Activated CD4-positive, CD25-positive, alpha-beta regulatory T cell treated with anti-CD3 and anti-CD28 coated beads, Interleukin-2, amount 50 U/mL, for 72 hours (primary cell): Measurements from ENCODE around the gene AKTIP.
A peak's percentile ranks its signal among the peaks of the same experiment; 100 is the strongest.

ENCODE experiments used
- DNase-seq: peaks from one replicate; pipeline ENCODE4 v3.0.0; 2021

The AKTIP gene

DNA sequence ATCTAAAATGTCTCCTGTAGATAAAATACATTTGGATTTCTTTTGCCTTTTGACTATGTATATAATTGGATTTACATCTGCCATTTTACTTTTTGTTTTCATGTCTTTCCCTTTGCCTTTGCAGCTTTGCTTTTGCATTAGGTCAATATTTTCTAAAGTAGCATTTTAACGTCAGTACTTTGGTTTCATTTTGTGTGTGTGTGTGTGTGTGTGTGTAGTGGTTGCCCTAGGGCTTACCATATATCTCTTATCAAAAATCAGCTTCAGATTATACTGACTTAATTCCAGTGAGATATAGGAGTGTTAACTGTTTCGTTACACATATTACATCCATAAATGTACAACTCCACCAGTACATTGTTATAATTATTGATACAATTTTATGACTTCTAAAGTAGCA, 26.1 kb downstream of the AKTIP start:
- DNase-seq, result no peak

DNA sequence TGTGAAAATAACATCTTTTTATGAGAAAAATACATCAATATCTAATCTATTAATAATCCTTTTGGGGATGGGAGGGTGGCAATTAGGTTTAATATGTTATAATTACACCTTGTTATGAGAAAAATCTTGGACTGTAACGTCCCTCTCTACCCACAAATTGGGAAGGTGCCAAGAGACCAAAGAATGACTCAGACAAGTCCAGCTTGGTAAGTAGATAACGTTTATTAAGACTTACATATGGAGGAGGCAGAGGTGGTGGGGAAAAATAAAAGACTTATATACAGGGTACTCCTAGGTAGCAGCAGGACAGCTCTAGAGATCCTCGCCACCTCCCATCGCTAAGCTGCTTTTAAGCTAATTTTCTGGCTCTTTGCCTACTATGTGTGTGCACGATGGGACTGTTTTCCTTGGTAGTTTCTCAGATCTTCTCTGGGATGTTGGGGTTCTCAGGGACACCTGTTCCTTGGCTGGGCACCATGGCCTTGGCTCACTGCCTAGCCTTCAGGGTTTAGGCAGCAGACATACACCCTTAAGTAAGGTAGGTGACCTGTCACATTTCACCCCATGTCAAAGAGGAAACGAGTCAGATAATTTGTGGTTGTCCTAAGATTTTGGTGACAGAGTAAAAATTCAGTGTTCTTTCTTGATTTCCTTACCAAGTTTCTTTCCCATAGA, 37.3 kb downstream of the AKTIP start:
- no peak for DNase-seq

DNA sequence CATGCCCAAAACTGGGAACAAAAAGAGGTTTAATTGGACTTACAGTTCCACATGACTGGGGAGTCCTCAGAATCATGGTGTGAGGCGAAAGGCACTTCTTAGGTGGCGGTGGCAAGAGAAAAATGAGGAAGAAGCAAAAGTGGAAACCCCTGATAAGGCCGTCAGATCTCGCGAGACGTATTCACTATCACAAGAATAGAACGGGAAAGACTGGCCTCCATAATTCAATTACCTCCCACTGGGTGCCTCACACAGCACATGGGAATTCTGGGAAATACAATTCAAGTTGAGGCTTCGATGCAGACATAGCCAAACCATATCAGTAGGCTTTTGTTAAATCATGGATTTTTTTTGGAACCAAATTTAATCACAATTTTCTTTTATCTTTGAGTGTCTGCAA, 44.4 kb downstream of the AKTIP start:
- no peak for DNase-seq

DNA sequence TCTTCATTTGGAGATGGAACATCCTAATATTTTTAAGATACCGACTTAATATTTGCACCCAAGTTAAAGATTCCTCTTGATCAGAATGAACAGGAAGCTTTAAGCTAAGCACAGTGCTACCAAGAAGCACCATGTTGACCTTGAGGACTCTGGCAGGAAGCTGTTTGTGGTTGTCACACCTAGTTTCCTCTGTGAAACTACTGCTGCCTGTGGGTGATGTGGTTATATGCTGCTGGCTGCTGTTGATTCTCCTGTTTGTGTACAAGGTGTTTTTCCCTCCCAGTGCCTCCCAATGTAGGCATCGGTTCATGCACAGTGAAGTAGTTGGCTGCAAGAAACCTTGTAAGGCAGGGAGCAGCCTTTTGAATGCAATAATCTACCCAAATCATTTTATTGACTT, 45.3 kb downstream of the AKTIP start:
- DNase-seq, result peak; percentile 44

DNA sequence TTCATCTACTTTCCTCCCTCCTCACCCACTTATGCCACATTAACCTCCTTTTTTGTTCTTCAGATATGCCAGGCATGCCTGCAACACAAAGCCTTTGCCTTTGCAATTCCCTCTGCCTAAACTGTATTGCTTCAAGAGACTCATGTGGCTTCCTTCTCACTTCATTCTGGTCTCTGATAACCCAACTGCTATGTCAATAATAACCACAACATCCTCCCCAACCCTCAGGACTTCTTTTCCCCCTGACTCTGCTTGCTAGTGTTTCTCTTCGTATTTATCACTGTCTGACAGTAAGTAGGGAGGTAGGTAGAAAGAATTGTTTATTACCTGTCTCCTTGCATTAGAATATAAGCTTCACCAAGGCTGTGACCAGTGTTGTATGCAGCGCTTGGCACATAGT, 46.4 kb downstream of the AKTIP start:
- no peak for DNase-seq

DNA sequence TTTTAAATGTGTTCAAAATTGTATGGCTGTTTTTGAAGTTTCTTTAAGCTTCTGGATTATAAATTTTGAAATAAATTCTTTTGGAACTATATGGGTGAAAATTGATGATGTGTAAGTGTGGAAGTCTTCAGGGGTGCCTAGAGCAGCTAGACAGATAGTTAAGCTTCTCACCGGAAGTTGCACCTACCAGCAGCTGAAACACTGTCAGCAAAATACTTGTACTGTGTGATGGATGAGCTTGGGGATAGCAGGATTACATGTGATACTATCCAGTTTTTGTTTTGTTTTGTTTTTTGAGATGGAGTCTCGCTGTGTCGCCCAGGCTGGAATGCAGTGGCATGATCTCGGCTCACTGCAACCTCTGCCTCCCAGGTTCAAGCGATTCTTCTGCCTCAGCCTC, 49.1 kb downstream of the AKTIP start:
- no peak for DNase-seq

DNA sequence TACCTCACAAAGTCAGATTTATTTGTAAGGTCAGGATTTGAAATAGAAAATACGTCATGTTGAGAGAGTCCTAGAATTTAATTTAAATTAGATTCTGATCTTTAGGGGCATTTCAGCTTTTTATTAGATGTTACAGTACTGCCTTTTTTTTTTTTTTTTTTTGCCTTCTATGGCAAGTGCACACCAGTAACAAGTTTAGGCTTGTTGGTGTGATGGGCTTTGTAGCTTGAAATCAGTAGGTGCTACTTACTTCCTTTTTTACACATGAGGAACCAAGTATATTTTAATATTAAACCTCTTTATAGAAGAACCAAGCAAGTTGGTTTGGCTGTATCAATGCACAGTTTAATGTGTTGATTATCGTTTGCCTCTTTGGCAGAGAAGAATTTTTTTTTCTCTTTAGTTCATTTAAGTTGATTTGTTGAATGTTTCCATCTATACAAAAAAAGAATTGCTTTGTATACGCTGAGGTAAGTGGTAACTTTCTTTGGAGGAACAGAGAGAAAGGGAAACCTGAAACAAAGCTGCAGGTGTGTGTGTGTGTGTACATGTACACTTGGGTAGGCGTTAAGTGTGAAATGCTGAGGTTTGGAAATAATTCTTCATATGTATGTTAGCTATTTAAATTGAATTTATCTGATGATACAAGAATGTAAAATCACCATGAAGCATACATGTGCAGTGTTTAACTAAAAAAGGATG, 53.0 kb downstream of the AKTIP start:
- DNase-seq, result no peak

DNA sequence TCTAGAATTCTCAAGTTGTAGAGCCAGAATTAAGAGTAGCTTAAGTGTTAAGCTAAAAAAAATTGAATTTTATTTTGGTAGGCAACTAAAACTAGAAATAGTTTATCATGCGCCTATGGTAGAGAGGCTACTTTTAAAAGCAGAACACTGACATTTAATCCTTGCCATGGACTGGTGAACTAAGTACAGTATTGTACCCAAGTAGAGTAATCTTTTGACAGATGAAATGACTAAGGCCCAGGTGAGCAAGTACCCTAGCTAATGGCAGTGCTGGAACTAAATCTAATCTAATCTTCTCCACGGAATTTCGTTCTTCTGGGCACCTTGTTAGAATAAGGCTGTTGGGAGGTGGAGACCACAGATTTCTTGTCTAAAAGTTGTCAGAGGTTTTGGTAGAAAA, 56.9 kb downstream of the AKTIP start:
- DNase-seq, result no peak

DNA sequence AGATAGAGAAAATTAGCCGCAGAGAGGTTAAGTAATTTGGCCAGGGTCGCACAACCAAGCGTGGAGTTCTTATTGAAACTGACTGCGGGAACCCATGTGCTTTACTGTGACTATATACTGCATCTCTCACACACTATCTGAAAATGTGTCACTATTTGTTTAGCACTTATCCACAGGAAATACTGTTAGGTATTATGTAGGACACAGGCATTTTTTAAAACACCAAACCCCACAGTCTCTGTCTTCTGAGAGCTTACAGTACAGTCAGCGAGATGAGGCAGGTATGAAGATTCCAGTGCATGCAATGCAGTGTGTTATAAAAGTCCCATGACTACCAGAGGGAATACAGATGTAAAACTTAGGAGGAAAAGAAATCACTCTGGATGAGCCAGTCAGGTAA, 57.5 kb downstream of the AKTIP start:
- DNase-seq, result no peak
